ENCODE data around the gene TTF2.

The TTF2 gene

DNA sequence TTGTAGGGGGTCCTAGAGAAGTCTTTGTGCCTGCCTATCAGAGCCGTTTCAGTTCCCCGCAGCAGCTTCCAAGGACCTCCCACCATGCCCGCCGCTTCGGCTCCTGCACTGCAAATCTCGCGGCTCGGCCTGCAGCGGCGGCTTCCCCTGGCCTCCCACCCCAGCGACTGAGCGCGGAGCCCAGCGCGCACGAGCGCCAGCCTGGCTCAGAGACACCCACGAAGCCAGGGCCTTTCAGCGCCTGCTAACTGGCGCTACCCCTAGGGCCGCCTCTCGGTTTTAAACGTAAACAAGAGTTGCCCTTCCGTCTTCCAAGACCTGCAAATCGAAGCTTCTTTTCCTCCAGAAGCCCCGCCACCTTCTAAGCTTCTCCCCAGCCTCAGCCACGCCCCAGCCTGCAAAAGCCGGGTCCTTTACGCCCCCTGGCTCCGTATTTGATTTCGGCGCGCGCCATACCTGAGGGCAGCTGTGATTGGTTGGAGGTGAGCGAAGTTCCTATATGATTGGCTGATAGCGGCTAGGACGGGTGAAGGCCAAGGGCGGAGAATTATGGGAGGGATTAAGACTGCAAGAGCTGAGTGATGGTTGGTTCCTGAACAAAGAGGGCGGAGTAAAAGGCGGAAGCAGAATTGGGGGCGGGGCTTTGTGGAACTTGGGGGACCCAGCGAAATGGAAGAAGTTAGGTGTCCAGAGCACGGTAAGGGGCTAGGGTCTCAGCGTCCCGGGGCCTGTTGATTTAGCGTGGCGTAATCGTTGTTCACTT is at the start of gene TTF2:
Gene TTF2, plus strand, starts transcription at position 649 of the 763 bp plus-strand sequence. Its CDS starts 21 bp downstream, at position 670.
- no peaks in the 10 kb centered on the region for H3K27me3 ChIP-seq (ENCODE audit: insufficient read depth, low read length, poor library complexity)
- peak; percentile 99 for DNase-seq
- peak; percentile 92 for ATAC-seq (ENCODE audit: insufficient read depth, low read depth)
- peak within 1 kb of the TSS; percentile 50 to 79 for H3K4me3 ChIP-seq (ENCODE audit: low read depth in 1 of 2, low read length in 2 of 2)
- H3K9me3 ChIP-seq (ENCODE audit: insufficient read depth, low read length, severe bottlenecking): no peaks in the 10 kb centered on the region
- H3K4me1 ChIP-seq (ENCODE audit: insufficient read depth, low read length): peaks cover 56% of the 10 kb centered on the region
- peak within 1 kb of the TSS; percentile 97 for H3K27ac ChIP-seq (ENCODE audit: low read length)
- TF ChIP-seq EZH2 (IDR thresholded peaks at IDR 0.05; ENCODE audit: borderline replicate concordance, low read depth, low read length, severe bottlenecking): no peak
- TF ChIP-seq, protein P1, sequence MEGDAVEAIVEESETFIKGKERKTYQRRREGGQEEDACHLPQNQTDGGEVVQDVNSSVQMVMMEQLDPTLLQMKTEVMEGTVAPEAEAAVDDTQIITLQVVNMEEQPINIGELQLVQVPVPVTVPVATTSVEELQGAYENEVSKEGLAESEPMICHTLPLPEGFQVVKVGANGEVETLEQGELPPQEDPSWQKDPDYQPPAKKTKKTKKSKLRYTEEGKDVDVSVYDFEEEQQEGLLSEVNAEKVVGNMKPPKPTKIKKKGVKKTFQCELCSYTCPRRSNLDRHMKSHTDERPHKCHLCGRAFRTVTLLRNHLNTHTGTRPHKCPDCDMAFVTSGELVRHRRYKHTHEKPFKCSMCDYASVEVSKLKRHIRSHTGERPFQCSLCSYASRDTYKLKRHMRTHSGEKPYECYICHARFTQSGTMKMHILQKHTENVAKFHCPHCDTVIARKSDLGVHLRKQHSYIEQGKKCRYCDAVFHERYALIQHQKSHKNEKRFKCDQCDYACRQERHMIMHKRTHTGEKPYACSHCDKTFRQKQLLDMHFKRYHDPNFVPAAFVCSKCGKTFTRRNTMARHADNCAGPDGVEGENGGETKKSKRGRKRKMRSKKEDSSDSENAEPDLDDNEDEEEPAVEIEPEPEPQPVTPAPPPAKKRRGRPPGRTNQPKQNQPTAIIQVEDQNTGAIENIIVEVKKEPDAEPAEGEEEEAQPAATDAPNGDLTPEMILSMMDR (IDR thresholded peaks at IDR 0.05; ENCODE audit: borderline replicate concordance, extremely low read depth, low read length, poor library complexity, severe bottlenecking): peak; percentile 40
- peak within 1 kb of the TSS; percentile 87 for H3K9ac ChIP-seq (ENCODE audit: low read depth, low read length)
- H3K4me2 ChIP-seq (ENCODE audit: insufficient read depth, low read length): peak within 1 kb of the TSS; percentile 74
- H3K36me3 ChIP-seq (ENCODE audit: insufficient read depth, low read length): peaks cover 33% of the 10 kb centered on the region
- no peaks in the 10 kb centered on the region for H4K20me1 ChIP-seq (ENCODE audit: insufficient read depth, low read length)
- peak within 1 kb of the TSS; percentile 78 for H2AFZ ChIP-seq (ENCODE audit: low read depth, low read length)
- peaks cover 64% of the 10 kb centered on the region for H3K79me2 ChIP-seq (ENCODE audit: insufficient read depth, low read length)

DNA sequence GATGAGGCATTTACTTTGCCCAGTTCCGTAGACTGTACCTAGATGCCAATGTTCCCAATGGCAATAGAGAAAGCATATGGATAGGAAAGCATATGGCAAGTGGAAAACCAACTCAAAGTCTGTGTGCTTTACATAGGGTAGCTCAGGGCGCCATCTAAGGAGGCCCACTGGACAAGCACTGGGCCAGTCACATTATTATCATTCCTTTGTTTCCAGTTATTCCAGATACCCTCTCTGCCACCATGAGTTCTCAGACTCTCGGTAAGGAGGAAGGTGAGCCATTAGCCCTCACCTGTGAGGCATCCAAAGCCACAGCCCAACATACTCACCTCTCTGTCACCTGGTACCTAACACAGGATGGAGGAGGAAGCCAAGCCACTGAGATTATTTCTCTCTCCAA is 48.8 kb upstream of the TTF2 start:
- TF ChIP-seq, protein P1 (IDR thresholded peaks at IDR 0.05; ENCODE audit: borderline replicate concordance, extremely low read depth, low read length, poor library complexity, severe bottlenecking): no peak
- no peak for TF ChIP-seq EZH2 (IDR thresholded peaks at IDR 0.05; ENCODE audit: borderline replicate concordance, low read depth, low read length, severe bottlenecking)

DNA sequence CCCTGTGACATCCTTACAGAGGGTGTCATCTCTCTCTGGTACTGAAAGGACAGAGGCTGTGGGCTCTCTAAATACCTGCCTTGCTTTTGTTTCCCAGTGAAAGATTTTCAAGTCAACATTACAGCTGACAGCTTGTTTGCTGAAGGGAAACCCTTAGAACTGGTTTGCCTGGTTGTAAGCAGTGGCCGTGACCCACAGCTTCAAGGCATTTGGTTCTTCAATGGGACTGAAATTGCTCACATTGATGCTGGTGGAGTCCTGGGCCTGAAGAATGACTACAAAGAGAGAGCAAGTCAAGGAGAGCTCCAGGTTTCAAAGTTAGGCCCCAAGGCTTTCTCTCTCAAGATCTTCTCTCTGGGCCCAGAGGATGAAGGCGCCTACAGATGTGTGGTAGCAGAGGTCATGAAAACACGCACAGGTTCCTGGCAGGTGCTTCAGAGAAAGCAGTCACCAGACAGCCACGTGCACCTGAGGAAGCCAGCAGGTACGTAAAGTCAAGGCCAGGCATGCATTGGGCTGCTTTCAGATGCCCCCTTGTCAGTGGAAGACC is 46.7 kb upstream of the TTF2 start:
- no peaks in the 10 kb centered on the region for H3K27me3 ChIP-seq (ENCODE audit: insufficient read depth, low read length, poor library complexity)
- DNase-seq (no peak), ATAC-seq (ENCODE audit: insufficient read depth, low read depth) (no peak)
- H3K36me3 ChIP-seq (ENCODE audit: insufficient read depth, low read length): no peaks in the 10 kb centered on the region
- no peaks in the 10 kb centered on the region for H3K4me1 ChIP-seq (ENCODE audit: insufficient read depth, low read length)
- TF ChIP-seq, protein P1 (IDR thresholded peaks at IDR 0.05; ENCODE audit: borderline replicate concordance, extremely low read depth, low read length, poor library complexity, severe bottlenecking): no peak
- no peak for TF ChIP-seq EZH2 (IDR thresholded peaks at IDR 0.05; ENCODE audit: borderline replicate concordance, low read depth, low read length, severe bottlenecking)
- H3K9ac ChIP-seq (ENCODE audit: low read depth, low read length): no peak overlapping the region
- no peak overlapping the region for H3K4me3 ChIP-seq (ENCODE audit: low read depth in 1 of 2, low read length in 2 of 2)
- H2AFZ ChIP-seq (ENCODE audit: low read depth, low read length): 0 out of 2 replicates have a peak overlapping the region, but pooled peaks have one; percentile 35
- no peaks in the 10 kb centered on the region for H4K20me1 ChIP-seq (ENCODE audit: insufficient read depth, low read length)
- H3K4me2 ChIP-seq (ENCODE audit: insufficient read depth, low read length): no peak overlapping the region
- no peaks in the 10 kb centered on the region for H3K9me3 ChIP-seq (ENCODE audit: insufficient read depth, low read length, severe bottlenecking)
- no peak overlapping the region for H3K27ac ChIP-seq (ENCODE audit: low read length)
- H3K79me2 ChIP-seq (ENCODE audit: insufficient read depth, low read length): no peaks in the 10 kb centered on the region

More for the DNA sequence above, 48.8 kb upstream of the TTF2 start:
- no peaks in the 10 kb centered on the region for H3K27me3 ChIP-seq (ENCODE audit: insufficient read depth, low read length, poor library complexity)
- no peak overlapping the region for H2AFZ ChIP-seq (ENCODE audit: low read depth, low read length)
- DNase-seq (no peak), ATAC-seq (ENCODE audit: insufficient read depth, low read depth) (no peak)
- H3K9me3 ChIP-seq (ENCODE audit: insufficient read depth, low read length, severe bottlenecking): no peaks in the 10 kb centered on the region
- no peaks in the 10 kb centered on the region for H3K36me3 ChIP-seq (ENCODE audit: insufficient read depth, low read length)
- H3K4me3 ChIP-seq (ENCODE audit: low read depth in 1 of 2, low read length in 2 of 2): no peak overlapping the region
- H3K27ac ChIP-seq (ENCODE audit: low read length): no peak overlapping the region
- H4K20me1 ChIP-seq (ENCODE audit: insufficient read depth, low read length): no peaks in the 10 kb centered on the region
- H3K4me2 ChIP-seq (ENCODE audit: insufficient read depth, low read length): no peak overlapping the region
- H3K79me2 ChIP-seq (ENCODE audit: insufficient read depth, low read length): no peaks in the 10 kb centered on the region
- no peaks in the 10 kb centered on the region for H3K4me1 ChIP-seq (ENCODE audit: insufficient read depth, low read length)
- no peak overlapping the region for H3K9ac ChIP-seq (ENCODE audit: low read depth, low read length)

All from DND-41 (cell line).